Measurements from ENCODE around the gene ACSS3.

The ACSS3 gene

DNA sequence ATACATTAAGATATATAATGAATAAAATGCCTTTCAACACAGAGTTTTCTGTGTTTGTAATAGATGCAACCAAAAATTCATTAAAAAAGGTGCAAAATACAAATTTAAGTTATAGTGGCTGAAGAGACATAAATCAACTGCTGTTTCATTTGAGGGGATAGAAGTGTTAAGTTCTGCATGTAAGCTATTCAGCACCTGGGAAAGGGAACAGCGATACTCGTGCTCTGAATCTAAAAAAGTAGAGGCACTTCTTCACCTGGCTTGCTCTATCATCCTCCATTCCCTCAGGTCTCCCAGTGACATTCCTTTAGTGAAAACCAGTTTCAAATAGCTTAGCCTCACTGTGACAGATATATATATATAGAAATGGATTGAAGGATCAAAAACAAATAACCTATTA lies 222.6 kb downstream of the ACSS3 start:
- DNase-seq: no peak

DNA sequence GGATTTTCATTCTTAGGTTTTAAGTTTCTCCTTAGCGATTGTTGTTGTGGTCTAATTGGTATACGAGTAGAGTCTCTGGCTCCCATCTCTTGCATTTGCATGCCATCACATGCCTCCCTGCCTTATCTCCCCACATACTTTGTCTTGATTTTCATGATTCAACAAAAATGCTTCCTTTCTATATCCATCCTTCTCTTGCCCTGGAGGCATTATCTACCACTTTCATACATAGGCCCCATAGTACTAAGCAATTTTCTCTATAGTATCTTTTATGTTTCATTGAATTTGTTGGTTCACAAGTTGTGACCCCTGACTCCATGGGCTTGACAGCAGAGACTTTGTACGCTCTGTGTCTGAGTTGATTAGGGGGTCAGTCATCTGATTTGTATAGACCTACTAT lies 226.1 kb downstream of the ACSS3 start:
- DNase-seq: no peak
